Activated naive CD4-positive, alpha-beta T cell treated with anti-CD3 and anti-CD28 coated beads, Interleukin-2, amount 50 U/mL, for 72 hours (primary cell): Measurements from ENCODE around the gene KCNIP1. TPM values are rescaled to one million over a fixed set of nuclear protein-coding genes. Genes with fewer than 3 reads are reported as not detected.

Experiments
- ATAC-seq, 2 donors: fragments of 150-1000 bp; cut with Tn5 transposase; 2 replicates each; pipeline ENCODE4 v1.10.0; 2021; ENCODE audit warnings: mild to moderate bottlenecking in 2 of 2, moderate library complexity in 2 of 2
- DNase-seq, 2 donors: peaks; one replicate each; pipeline ENCODE4 v3.0.0; 2021 to 2022; ENCODE audit warnings: low spot score in 2 of 2
- H3K27ac Mint-ChIP-seq, 2 donors: one replicate each; pipeline ENCODE4 v1.8.0; 2022; ENCODE audit warnings: mild to moderate bottlenecking in 2 of 2, mixed read lengths in 2 of 2
- H3K36me3 Mint-ChIP-seq, 2 donors: one replicate each; pipeline ENCODE4 v1.8.0; 2022; ENCODE audit warnings: mixed read lengths in 2 of 2
- H3K9me3 Mint-ChIP-seq, 2 donors: one replicate each; pipeline ENCODE4 v1.8.0; 2022; ENCODE audit warnings: mixed read lengths in 2 of 2
- total RNA-seq, 2 donors: library from RNA; stranded (reverse); gene quantifications; one replicate each; pipeline ENCODE4 v1.2.3, GENCODE V29; 2022

KCNIP1 gene
- total RNA-seq, 2 donors from 2014 or later: not detected

DNA sequence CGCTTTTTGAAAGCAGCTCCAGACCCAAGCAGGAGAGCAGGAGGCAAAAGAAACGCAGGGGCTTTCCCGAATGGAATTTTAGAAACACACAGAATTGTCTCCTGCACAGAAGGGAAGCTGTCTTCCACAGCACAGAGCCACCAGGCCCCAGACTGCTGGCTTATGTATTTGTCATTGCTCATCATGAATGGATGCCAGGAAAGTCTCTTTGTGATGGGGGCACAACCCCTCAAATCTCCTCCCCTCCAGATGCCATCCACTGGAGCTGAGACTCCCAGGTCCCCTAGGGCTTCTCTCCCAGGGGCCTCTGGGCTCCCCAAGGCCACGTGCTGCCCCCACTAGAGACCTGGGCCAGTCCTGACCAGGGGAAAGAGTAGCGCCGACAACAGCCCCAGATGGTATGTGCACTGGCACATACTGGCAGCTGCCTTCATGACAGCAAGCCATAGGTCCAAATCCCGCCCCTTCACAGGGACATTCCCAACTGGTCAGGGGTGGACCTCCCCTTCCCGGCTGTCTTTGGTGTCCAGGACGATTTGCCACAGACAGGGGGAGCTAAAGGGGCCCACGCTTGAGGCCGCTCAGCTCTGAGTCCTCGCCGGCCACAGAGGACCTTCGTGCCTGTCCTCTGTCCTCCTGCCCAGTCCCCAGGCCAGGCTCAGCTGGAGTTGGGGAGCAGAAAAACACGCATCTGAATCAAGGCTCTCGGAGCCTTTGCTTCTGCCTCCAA is 127.8 kb downstream of the KCNIP1 start:
- Mint-ChIP-seq H3K9me3 (no peaks in the 10 kb centered on the region), H3K27ac (no peak overlapping the region), H3K36me3 (no peaks in the 10 kb centered on the region)
- DNase-seq (no peak), ATAC-seq (no peak)

DNA sequence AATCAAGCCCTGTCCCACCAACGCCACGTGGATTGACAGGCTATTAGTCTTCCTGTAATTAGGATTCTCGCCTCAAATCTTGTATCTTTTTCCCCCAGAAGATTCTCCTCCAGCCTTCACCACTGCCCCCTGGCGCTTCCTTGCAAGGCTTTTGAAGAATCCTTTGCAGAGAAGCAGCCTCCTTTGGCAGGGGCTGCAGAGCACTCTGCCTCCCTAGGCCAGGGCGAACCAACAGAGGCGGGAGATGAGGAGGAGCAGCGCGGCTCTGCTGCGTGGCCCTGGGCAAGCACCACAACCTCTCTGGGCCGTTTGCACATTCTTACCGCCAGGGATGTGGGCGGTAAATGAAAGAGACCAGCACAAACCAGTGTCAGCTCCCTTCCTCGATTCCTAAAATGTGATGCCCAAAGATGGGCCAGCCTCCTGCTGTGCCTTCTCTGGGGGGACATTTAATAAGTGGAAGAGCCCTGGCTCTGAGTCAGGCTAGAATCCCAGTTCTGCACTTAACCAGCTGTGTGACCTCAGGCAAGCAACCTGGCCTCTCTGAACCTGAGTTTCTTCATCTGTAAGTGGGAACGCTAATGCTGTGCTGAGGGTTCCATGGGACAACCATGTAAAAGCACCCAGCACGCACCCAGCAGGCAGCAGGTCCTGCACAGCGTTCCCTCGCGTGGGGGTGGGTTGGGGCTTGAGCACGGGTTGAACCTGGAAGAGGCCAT is 128.6 kb downstream of the KCNIP1 start:
- no peaks in the 10 kb centered on the region for H3K36me3 Mint-ChIP-seq
- DNase-seq: no peak
- no peak for ATAC-seq
- no peaks in the 10 kb centered on the region for H3K9me3 Mint-ChIP-seq
- H3K27ac Mint-ChIP-seq: peak overlapping the region in 1 of 2 donors; percentile 0

DNA sequence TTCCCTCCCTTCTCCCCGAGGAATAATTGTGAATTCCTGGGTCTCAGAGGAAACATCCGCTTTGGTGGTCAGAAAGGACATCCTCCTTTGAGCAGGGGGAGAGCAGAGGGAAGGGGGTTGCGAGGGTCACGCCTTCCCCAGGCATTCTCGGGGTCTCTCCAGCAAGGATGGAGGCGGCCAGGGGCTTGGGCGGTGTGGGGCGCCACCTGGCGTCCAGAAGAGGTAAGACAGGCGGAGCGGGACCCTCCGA is 129.1 kb downstream of the KCNIP1 start:
- ATAC-seq: peak; percentile 70 to 74

DNA sequence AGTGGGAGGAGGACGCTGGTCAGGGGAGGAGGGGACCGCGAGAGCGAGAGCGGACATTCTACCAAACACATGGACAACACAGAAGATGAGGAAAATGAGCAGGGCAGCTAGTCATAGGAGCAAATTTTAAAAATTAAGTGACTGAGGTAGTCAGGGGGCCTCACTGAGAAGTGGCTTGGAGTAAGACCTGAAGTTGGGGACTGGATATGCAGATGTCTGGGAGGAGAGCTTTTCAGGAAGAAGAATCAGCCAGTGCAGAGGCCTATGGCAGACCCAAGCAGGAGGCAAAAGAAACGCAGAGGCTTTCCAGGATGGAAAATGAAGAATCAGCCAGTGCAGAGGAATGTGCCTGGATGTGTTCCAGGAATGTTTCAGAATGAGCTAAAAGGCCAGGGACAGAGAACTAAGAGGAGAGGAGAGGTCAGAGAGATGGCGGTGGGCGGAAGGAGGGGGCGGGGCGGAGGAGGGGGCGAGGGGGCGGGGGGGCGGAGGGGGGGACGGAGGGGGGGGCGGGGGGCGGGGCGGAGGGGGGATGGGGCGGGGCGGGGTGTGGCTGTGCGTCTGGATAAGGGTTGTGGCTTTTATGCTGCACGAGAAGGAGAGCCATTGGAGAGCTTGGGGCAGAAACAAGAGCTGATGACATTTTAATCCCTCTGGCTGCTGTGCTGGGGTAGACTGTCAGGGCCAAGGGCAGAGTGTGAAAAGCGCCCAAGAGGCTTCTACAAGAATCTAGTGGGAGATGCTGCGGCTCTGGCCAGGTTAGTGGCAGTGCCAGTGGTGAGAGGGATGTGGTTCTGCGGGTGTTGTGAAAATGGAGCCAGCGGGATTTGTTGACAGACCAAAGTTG is 129.6 kb downstream of the KCNIP1 start:
- H3K36me3 Mint-ChIP-seq: no peaks in the 10 kb centered on the region
- no peak for DNase-seq
- H3K27ac Mint-ChIP-seq: peak overlapping the region in 1 of 2 donors; percentile 0
- H3K9me3 Mint-ChIP-seq: no peaks in the 10 kb centered on the region
- peak; percentile 26 to 47 for ATAC-seq

More for the DNA sequence above, 129.1 kb downstream of the KCNIP1 start:
- Mint-ChIP-seq H3K36me3 (no peaks in the 10 kb centered on the region), H3K9me3 (no peaks in the 10 kb centered on the region), H3K27ac (peak overlapping the region in 1 of 2 donors; percentile 0)
- DNase-seq: peak in 1 of 2 donors; percentile 70

DNA sequence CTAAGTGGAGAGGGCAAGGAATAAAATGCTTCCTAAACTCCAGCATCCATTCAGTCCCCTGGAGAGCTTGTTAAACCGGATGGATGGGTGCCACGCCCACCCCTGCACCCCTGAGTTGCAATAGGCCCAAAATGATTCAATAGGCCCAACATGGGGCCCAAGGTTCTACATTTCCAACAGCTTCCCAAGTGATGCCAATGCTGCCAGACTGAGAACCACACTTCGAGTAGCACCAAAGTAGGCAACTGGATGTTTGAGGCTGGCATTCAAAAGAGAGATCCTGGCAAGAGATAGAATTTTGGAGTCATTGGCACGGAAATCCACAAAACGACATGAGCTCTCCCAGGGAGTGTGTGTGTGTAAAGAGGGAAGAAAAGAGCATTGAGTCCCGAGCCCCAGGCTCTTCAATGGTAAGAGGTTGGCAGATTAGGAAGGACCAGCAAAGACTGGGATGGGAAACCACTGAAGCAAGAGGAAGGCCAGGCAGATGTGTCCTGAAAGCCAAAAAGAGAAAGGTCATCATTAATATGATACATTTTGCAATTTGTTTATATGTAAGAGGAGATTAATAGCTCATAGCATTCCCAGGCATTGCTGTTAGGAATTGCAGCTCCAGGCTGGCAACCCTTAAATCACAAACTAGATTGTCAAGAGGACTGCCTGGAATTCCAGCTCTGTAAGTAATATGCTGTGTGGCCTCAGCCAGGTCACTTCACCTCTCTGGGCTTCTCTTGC is 130.6 kb downstream of the KCNIP1 start:
- DNase-seq: no peak

DNA sequence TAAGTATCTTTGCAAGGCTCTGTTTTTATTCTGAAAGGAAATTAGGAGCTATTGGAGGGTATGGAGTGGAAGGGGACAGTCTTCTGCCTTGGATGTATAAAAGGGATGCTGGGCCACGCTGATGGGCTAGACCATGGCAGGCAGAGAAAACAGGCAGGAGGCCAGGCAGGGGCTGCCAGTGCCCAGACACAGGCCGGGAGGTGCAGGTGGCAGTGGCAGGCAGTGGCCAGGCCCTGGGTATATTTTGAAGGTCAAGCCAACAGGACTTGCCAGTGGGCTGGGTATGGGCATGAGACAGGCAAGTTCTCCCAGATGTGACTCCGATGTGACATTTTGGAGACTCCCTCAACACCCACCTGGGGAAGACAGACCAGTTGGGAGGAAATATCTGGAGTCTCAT is 131.9 kb downstream of the KCNIP1 start:
- ATAC-seq (no peak), DNase-seq (no peak)
- Mint-ChIP-seq H3K9me3 (no peaks in the 10 kb centered on the region), H3K27ac (no peak overlapping the region), H3K36me3 (no peaks in the 10 kb centered on the region)

More for the DNA sequence above, 130.6 kb downstream of the KCNIP1 start:
- no peaks in the 10 kb centered on the region for H3K9me3 Mint-ChIP-seq
- no peaks in the 10 kb centered on the region for H3K36me3 Mint-ChIP-seq
- H3K27ac Mint-ChIP-seq: no peak overlapping the region
- ATAC-seq: no peak

DNA sequence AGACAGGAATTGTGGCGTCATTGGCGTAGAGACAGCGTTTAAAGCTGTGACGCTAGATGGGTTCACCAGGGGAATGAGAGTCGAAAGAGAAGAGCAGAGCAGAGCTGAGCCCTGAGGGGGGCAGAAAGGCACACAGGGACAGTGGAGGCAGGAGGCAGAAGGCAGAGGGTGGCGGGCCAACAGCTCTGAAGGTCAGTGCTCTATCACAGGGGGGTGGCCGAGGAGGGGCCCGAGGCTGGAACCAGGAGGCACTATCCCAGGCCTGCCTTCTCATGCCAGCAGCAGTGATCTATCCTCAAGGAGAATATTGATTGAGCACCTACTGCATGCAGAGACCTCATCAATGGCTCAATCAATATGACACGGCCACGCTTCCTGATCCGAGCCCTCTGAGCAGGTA is 132.4 kb downstream of the KCNIP1 start:
- Mint-ChIP-seq H3K36me3 (no peaks in the 10 kb centered on the region), H3K9me3 (no peaks in the 10 kb centered on the region), H3K27ac (no peak overlapping the region)
- DNase-seq (no peak), ATAC-seq (no peak)

DNA sequence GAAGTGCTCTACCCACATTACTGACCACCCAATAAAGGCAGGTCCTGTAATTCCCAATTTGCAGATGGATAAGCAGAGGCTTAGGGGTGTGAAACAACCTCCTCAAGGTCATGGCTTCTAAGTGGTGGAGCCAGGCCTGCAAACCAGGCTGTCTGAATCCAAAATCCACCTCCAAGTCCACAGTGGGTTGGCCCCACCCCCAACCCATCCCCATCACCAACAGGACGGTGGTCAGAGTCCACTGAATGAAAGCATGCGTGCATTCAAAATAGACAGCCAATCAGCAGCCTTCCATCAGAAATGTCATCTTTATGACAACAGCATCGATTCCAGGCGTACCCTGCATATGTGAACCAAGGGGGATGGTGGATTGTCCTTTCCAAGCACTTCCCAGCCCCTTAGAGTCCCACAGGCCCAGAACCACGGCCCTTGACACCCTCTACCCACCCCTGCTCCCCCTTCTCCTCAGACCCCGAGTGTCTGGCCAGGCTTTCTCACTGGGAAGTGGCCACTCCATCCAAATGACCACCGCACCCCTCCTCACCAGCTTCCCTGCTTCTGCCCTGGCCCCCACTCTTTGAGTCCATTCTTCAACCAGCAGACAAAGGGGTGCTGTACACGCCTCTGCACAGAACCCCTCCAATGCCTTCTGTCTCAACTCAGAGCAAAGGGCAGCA is 133.1 kb downstream of the KCNIP1 start:
- H3K27ac Mint-ChIP-seq: no peak overlapping the region
- DNase-seq (no peak), ATAC-seq (no peak)
- H3K36me3 Mint-ChIP-seq: no peaks in the 10 kb centered on the region
- no peaks in the 10 kb centered on the region for H3K9me3 Mint-ChIP-seq

DNA sequence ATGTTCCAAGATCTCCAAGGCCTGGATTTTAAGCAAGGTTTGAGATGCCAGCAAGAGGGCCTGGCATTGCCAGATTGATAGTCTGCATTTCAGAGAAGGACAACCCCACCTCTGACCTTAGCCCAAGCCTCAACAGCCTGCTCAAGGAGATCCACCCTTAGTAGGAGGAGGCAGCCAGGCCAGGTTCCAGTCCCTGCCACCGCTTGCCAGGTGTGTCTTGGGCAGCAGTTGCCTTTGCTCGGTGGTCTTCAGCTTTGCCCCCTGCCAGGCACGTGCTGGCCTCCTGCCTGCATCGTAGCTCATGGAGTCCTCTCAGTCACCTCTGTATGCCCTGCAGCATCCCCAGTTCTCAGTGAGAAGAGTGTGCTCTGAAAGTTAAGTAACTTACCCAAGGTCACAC is 134.2 kb downstream of the KCNIP1 start:
- DNase-seq: no peak
- H3K36me3 Mint-ChIP-seq: no peaks in the 10 kb centered on the region
- no peak for ATAC-seq
- no peaks in the 10 kb centered on the region for H3K9me3 Mint-ChIP-seq
- H3K27ac Mint-ChIP-seq: no peak overlapping the region

DNA sequence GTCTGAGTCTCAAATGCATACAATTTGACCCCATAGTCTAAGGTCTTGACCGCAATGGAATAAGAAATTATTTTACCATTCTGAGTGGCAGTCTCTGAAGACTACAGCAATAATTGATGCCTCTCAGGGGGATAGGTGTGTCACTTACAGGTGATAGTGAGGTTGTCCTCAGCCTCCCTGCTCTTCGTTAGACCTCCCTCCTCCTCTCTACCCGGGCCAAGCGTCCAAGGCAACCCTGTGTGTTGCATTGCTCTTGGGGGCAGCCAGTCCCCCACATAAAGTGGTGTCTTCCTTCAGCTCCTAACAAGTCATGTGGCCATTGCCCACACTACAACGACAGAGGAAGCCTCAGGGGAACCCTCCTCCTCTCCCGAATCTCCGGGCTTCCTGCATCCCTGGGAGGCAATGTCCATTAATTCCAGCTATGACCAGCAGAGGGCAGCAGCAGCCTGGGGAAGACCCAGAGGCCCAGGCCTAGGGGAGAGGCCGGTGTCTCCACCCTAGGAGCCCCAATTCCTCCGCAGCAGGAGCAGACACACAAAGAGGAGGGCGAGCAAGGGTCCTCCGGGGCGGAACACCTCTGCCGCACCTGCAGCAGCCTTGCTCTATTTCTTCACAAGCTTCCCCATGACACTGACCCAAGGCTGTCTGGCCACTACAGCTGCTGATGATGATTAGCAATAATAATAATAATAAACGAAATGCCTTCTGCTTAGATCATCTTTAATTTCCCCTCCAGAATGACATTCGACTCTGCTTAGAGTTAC is 134.8 kb downstream of the KCNIP1 start:
- peak; percentile 69 to 80 for ATAC-seq
- H3K27ac Mint-ChIP-seq: no peak overlapping the region
- no peaks in the 10 kb centered on the region for H3K9me3 Mint-ChIP-seq
- peak; percentile 58 to 84 for DNase-seq
- no peaks in the 10 kb centered on the region for H3K36me3 Mint-ChIP-seq

DNA sequence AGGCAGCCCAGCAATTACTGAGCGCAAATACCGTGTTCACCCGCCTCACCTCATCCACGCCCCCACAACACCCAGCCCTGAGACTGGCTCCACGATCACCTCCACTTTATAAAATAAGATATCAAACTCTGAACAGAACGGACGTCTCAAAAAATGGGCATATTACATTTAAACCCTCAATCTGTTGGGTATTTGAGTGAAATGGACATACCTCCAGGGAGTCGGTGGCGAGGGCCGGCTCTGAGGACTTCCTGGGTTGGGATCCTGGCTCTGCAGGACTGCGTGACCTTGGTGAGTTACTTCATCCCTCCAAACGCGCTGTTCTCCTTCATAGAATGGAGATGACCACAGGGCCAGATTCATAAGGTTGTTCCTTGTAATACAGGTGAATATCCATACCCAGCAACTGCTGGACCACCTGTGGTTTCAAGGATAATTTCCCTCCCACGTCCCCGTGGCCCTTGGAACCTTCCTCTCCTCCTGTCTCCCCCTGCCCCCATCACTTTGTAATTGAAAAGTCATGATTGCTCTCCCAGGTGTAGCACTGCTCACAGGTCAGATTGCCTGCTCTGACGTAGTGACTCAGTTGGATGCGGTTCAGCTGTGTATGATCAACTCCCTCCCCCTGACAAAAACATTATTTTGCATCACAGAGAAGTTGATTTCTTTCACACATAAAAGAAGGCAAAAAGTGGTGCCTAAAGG is 135.6 kb downstream of the KCNIP1 start:
- H3K27ac Mint-ChIP-seq: no peak overlapping the region
- DNase-seq (peak in 1 of 2 donors; percentile 14), ATAC-seq (no peak)
- no peaks in the 10 kb centered on the region for H3K36me3 Mint-ChIP-seq
- no peaks in the 10 kb centered on the region for H3K9me3 Mint-ChIP-seq

DNA sequence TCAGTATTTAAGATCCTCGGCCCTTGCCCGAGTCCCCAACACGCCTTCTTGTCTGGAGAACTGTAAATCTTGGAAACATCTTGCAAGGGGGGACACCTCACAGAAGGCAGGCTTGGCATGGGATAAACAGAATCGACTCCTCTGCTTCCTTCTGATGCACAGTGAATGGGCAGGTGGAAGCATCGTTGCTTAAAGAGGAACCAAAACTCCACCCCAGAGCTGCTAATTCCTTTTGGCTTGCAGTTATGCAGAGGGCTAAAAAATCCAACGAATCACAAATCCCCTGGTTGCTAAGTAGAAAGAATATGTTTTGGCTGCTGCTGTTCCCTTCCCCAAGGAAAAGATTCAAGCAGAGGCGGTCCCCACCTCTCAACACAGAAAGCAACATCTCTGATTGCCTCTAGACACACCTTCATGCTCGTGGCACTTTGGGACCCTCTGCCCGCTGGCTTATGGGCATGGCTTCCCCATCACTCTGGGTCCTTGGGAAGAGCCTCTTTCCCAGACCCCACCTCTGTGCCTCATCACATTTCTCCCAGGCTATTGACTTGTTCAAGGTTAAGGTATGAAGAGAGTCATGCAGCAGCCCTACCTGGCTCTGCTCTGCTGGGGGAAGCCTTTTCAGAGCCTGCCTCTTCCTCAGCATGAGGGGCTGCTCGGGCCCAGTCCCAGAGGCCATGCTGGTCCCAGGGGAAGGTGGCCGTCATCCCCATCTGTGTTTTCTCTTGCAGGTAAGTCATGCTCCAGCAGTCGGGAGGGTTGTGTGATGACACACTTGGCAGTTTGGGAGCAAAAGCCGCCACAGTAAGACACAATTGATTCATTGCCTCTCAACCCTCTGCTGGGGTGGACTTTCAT is 137.1 kb downstream of the KCNIP1 start:
- no peaks in the 10 kb centered on the region for H3K9me3 Mint-ChIP-seq
- peak in 1 of 2 donors; percentile 46 for DNase-seq
- ATAC-seq: no peak
- no peak overlapping the region for H3K27ac Mint-ChIP-seq
- no peaks in the 10 kb centered on the region for H3K36me3 Mint-ChIP-seq

DNA sequence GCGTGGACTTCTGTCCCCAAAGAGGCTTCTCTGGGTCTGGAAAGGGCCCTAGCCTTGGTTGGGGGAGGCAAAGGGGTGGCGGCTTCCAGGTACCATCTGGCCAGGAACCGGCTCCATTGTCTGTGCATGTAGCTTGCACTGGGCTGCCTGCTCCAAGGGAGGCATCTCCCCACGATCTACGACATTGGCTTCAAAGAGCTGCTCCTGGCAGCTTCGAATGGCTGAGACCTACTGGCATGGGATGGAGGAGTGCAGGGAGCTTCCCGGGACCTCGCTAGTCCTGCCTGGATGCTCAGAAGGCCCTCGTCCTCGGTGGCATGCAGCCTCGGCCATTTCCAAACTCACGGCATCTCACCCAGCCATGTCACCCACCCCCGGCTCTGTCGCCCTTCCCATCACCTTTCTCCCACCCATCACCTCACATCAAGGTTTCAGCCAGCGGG is 137.8 kb downstream of the KCNIP1 start:
- Mint-ChIP-seq H3K27ac (no peak overlapping the region), H3K9me3 (no peaks in the 10 kb centered on the region), H3K36me3 (no peaks in the 10 kb centered on the region)
- ATAC-seq (no peak), DNase-seq (peak in 1 of 2 donors; percentile 47)

DNA sequence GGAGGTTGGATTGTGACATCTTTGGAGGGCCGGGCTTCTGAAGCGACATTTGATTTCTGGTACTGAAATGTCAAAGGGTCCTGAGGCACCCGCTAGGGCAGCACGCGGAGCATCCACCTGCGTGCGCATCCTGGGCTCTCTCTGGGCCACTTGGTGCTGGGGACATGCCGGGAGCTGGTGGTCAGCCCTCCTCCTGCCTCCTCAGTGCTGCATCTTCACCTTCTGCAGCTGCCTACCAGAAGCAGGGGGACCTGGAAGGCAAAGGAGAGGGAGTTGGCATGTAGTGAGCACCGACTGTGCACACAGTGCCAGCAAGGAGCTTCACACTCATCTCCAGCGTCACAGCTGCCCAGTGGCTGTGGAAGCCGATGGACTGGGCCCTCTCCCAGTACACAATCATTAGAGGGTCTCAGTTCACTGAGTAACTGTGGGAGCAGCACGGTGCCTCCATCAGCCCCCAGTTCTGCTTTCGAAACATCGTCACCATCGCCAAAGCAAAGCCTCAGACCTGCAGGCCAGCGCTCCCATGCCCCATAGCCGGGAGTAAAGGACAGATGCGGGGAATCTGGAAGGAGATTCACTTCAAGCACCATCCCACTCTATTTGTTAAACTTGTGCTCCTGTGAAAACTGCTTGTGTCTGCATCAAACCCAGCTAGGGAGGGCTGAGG is 138.4 kb downstream of the KCNIP1 start:
- Mint-ChIP-seq H3K36me3 (no peaks in the 10 kb centered on the region), H3K9me3 (no peaks in the 10 kb centered on the region), H3K27ac (no peak overlapping the region)
- ATAC-seq: no peak
- peak in 1 of 2 donors; percentile 35 for DNase-seq
